SK-MEL-5 (cell line): ENCODE data around the gene PRKAR1A. TPM values are rescaled to one million over a fixed set of nuclear protein-coding genes. Genes with fewer than 3 reads are reported as not detected.
A peak's percentile ranks its signal among the peaks of the same experiment; 100 is the strongest.

Experiments
- DNase-seq: peaks from one replicate; pipeline ENCODE4 v3.0.0-alpha.2; 2016; ENCODE audit warnings: low read depth, low spot score
- in situ Hi-C: cut with HindIII; loops from 2 replicates; pipeline ENCODE4 v1.10.0; 2016; ENCODE audit warnings: low sequenced_read_pairs, high pct_unique_total_duplicates, low pct_unique_long_range_greater_than_20kb
- total RNA-seq: library from RNA; depleted of rRNA; stranded (reverse); fragments of >200 nt; shearing (Covaris generic); gene quantifications from 2 replicates; pipeline ENCODE4 v1.2.3, GENCODE V29; 2014

The PRKAR1A gene
- total RNA-seq, 1 experiment from 2014 or later: 1,047 TPM

- in situ Hi-C loops: loop anchor here (25.0 kb wide), 1 partner anchor 204 kb away; no protein-coding TSS in a partner anchor
- no peak for DNase-seq
Observed at GRCh38 chr17:68532826-68533225, 20.6 kb downstream of the PRKAR1A start.

- in situ Hi-C loops: loop anchor here (25.0 kb wide), 1 partner anchor 203 kb away; no protein-coding TSS in a partner anchor
- peak; percentile 61 for DNase-seq
Observed at GRCh38 chr17:68533887-68534694, 21.9 kb downstream of the PRKAR1A start.

GRCh38 chr17:68534695-68535088 is 22.5 kb downstream of the PRKAR1A start:
- DNase-seq: no peak
- in situ Hi-C loops: loop anchor here (25.0 kb wide), 1 partner anchor 203 kb away; no protein-coding TSS in a partner anchor

- DNase-seq: no peak
- in situ Hi-C loops: loop anchor here (25.0 kb wide), 1 partner anchor 201 kb away; no protein-coding TSS in a partner anchor
Observed at GRCh38 chr17:68535922-68536321, 23.7 kb downstream of the PRKAR1A start.

- DNase-seq: peak; percentile 57
- in situ Hi-C loops: loop anchor here (25.0 kb wide), 1 partner anchor 197 kb away; no protein-coding TSS in a partner anchor
Observed at GRCh38 chr17:68539548-68540467, 27.6 kb downstream of the PRKAR1A start.

- DNase-seq: no peak
- in situ Hi-C loops: loop anchor here (25.0 kb wide), 1 partner anchor 196 kb away; no protein-coding TSS in a partner anchor
Observed at GRCh38 chr17:68540981-68541380, 28.8 kb downstream of the PRKAR1A start.

- DNase-seq: no peak
- in situ Hi-C loops: loop anchor here (25.0 kb wide), 1 partner anchor 195 kb away; no protein-coding TSS in a partner anchor
Observed at GRCh38 chr17:68541816-68542215, 29.6 kb downstream of the PRKAR1A start.

GRCh38 chr17:68542698-68543463 is 30.7 kb downstream of the PRKAR1A start:
- in situ Hi-C loops: loop anchor here (25.0 kb wide), 1 partner anchor 194 kb away; no protein-coding TSS in a partner anchor
- DNase-seq: no peak

- in situ Hi-C loops: loop anchor here (25.0 kb wide), 1 partner anchor 193 kb away; no protein-coding TSS in a partner anchor
- no peak for DNase-seq
Observed at GRCh38 chr17:68544111-68544915, 32.1 kb downstream of the PRKAR1A start.

- no peak for DNase-seq
- in situ Hi-C loops: no loop called here
Observed at GRCh38 chr17:68556551-68556950, 44.3 kb downstream of the PRKAR1A start.

- in situ Hi-C loops: no loop called here
Observed at GRCh38 chr17:68559316-68559715, 47.1 kb downstream of the PRKAR1A start.

GRCh38 chr17:68560966-68561720 is 48.9 kb downstream of the PRKAR1A start:
- in situ Hi-C loops: no loop called here
- no peak for DNase-seq

More at GRCh38 chr17:68559316-68559715, 47.1 kb downstream of the PRKAR1A start:
- DNase-seq: no peak

- DNase-seq: no peak
- in situ Hi-C loops: no loop called here
Observed at GRCh38 chr17:68562736-68563135, 50.5 kb downstream of the PRKAR1A start.

- in situ Hi-C loops: no loop called here
- DNase-seq: no peak
Observed at GRCh38 chr17:68564415-68565111, 52.3 kb downstream of the PRKAR1A start.
